Upper lobe of left lung (tissue), 6 donors: ENCODE data around the gene PCDHA12. TPM values are rescaled to one million over a fixed set of nuclear protein-coding genes. Genes with fewer than 3 reads are reported as not detected.

Experiments used
- ATAC-seq, 2 donors: fragments of 200-7000 bp; cut with Tn5 transposase; one replicate each; pipeline ENCODE4 v1.9.1; 2022; ENCODE audit warnings: mild to moderate bottlenecking in 2 of 2, moderate library complexity in 2 of 2; ENCODE audit not compliant: low FRiP score in 2 of 2
- DNase-seq, 2 donors: peaks; one replicate each; pipeline ENCODE4 v3.0.0-alpha.2; 2019 to 2020
- H3K27ac ChIP-seq, 4 donors: fragments of 200-600 bp; sonication (generic); one replicate each; pipeline ENCODE4 v1.5.1; 2016 to 2019
- H3K27me3 ChIP-seq, 4 donors: fragments of 200-600 bp; sonication (generic); one replicate each; pipeline ENCODE4 v1.5.1; 2017 to 2019
- H3K36me3 ChIP-seq, 4 donors: fragments of 200-600 bp; sonication (generic); one replicate each; pipeline ENCODE4 v1.5.1; 2016 to 2019
- H3K4me1 ChIP-seq, 4 donors: fragments of 200-600 bp; sonication (generic); one replicate each; pipeline ENCODE4 v1.5.1; 2018 to 2019
- H3K4me3 ChIP-seq, 4 donors: fragments of 200-600 bp; sonication (generic); one replicate each; pipeline ENCODE4 v1.5.1; 2017 to 2019; ENCODE audit warnings: mild to moderate bottlenecking in 2 of 4, moderate library complexity in 1 of 4
- H3K9me3 ChIP-seq, 4 donors: fragments of 200-600 bp; sonication (generic); one replicate each; pipeline ENCODE4 v1.5.1; 2018 to 2019
- CTCF ChIP-seq, 6 experiments: fragments of 450-650 bp in 4 of 6; fragments of 200-600 bp in 2 of 6; sonication (generic) in 2 of 6; IDR thresholded peaks; one replicate each; pipeline ENCODE4 v1.5.1; 2016 to 2019; ENCODE audit warnings: antibody characterized with exemption in 6 of 6
- EP300 ChIP-seq, 4 donors: sonication (generic); formaldehyde crosslinking; IDR thresholded peaks; one replicate each; pipeline ENCODE4 v1.5.1; 2017; ENCODE audit warnings: antibody characterized with exemption in 4 of 4, control low read depth in 2 of 4
- POLR2A ChIP-seq, 4 donors: fragments of 450-650 bp; IDR thresholded peaks; one replicate each; pipeline ENCODE4 v1.5.1; 2016 to 2017; ENCODE audit warnings: antibody characterized with exemption in 4 of 4, mild to moderate bottlenecking in 2 of 4
- POLR2AphosphoS5 ChIP-seq, 2 donors: sonication (generic); formaldehyde crosslinking; IDR thresholded peaks; one replicate each; pipeline ENCODE4 v1.5.1; 2017; ENCODE audit warnings: antibody characterized with exemption in 2 of 2
- WGBS, 2 donors: methylation state at CpG; one replicate each; pipeline ENCODE4 v1.1.5; 2017 to 2018; 5-methylcytosine and 5-hydroxymethylcytosine counted together
- total RNA-seq, 6 donors: library from RNA; depleted of rRNA in 4 of 6; stranded (reverse); fragments of >200 nt in 4 of 6; gene quantifications; one replicate each; pipeline versions ENCODE4 v1.1.0 to v1.2.1, GENCODE V29; 2016 to 2021
- donor health status: DM: no; HTN: no; CAD: no; lungs with moderate emphysema.
- donor health status: DM: no; HTN: yes; CAD: no; lungs with severe emphysema.

The PCDHA12 gene
- total RNA-seq, 6 donors from 2014 or later: 3.3 to 12.1 (median 7.3) TPM

GRCh38 chr5:140857177-140857986, 17.7 kb upstream of the PCDHA12 start:
- 61 to 73% methylated on average over 29 to 72 of the region's 94 CpGs for WGBS, 2 donors

GRCh38 chr5:140857987-140858240, 17.2 kb upstream of the PCDHA12 start:
- DNase-seq: peak in 1 of 2 donors; percentile 77
- H3K9me3 ChIP-seq: peaks cover 0 to 47% (median 40%) of the 10 kb centered on the region in 4 donors

More at GRCh38 chr5:140857177-140857986, 17.7 kb upstream of the PCDHA12 start:
- no peak for TF ChIP-seq CTCF (IDR thresholded peaks at IDR 0.05)
- no peak for TF ChIP-seq EP300 (IDR thresholded peaks at IDR 0.05)
- TF ChIP-seq POLR2AphosphoS5 (IDR thresholded peaks at IDR 0.05): no peak
- no peak for TF ChIP-seq POLR2A (IDR thresholded peaks at IDR 0.05)
- Histone ChIP-seq H3K36me3 (no peaks in the 10 kb centered on the region), H3K27me3 (no peaks in the 10 kb centered on the region), H3K27ac (no peak overlapping the region), H3K4me1 (no peaks in the 10 kb centered on the region), H3K9me3 (peaks cover 0 to 42% (median 35%) of the 10 kb centered on the region in 4 donors), H3K4me3 (no peak overlapping the region)
- ATAC-seq (no peak), DNase-seq (peak in 1 of 2 donors; percentile 80)

GRCh38 chr5:140862441-140863295, 12.4 kb upstream of the PCDHA12 start:
- peak in 1 of 2 donors; percentile 75 for DNase-seq
- no peaks in the 10 kb centered on the region for H3K36me3 ChIP-seq
- TF ChIP-seq EP300 (IDR thresholded peaks at IDR 0.05) (no peak), POLR2A (IDR thresholded peaks at IDR 0.05) (no peak), CTCF (IDR thresholded peaks at IDR 0.05) (no peak), POLR2AphosphoS5 (IDR thresholded peaks at IDR 0.05) (no peak)
- peak in 1 of 2 donors; percentile 34 for ATAC-seq
- H3K4me1 ChIP-seq: no peaks in the 10 kb centered on the region
- peaks cover 0 to 36% (median 35%) of the 10 kb centered on the region in 4 donors for H3K9me3 ChIP-seq
- H3K27me3 ChIP-seq: no peaks in the 10 kb centered on the region
- H3K4me3 ChIP-seq: no peak overlapping the region
- 44 to 55% methylated on average over 53 to 67 of the region's 76 CpGs for WGBS, 2 donors
- no peak overlapping the region for H3K27ac ChIP-seq

More at GRCh38 chr5:140857987-140858240, 17.2 kb upstream of the PCDHA12 start:
- no peaks in the 10 kb centered on the region for H3K27me3 ChIP-seq
- 62 to 73% methylated on average over 9 to 10 of the region's 22 CpGs for WGBS, 2 donors
- H3K27ac ChIP-seq: no peak overlapping the region
- H3K4me3 ChIP-seq: no peak overlapping the region
- no peaks in the 10 kb centered on the region for H3K36me3 ChIP-seq
- no peaks in the 10 kb centered on the region for H3K4me1 ChIP-seq
- TF ChIP-seq EP300 (IDR thresholded peaks at IDR 0.05) (no peak), CTCF (IDR thresholded peaks at IDR 0.05) (no peak), POLR2A (IDR thresholded peaks at IDR 0.05) (no peak), POLR2AphosphoS5 (IDR thresholded peaks at IDR 0.05) (no peak)
- no peak for ATAC-seq

- H3K36me3 ChIP-seq: no peaks in the 10 kb centered on the region
- ATAC-seq: no peak
- H3K4me1 ChIP-seq: no peaks in the 10 kb centered on the region
- peak within 1 kb of the TSS in 3 of 4 donors; percentile 6 to 25 (median 23) for H3K4me3 ChIP-seq
- peaks cover 0 to 29% (median 26%) of the 10 kb centered on the region in 4 donors for H3K9me3 ChIP-seq
- H3K27me3 ChIP-seq: no peaks in the 10 kb centered on the region
- WGBS, 2 donors: 19 to 20% methylated on average over 28 to 41 of the region's 41 CpGs
- peak in 2 of 6 experiments; percentile 10 to 18 for TF ChIP-seq CTCF (IDR thresholded peaks at IDR 0.05)
- no peak for TF ChIP-seq EP300 (IDR thresholded peaks at IDR 0.05)
- TF ChIP-seq POLR2AphosphoS5 (IDR thresholded peaks at IDR 0.05): no peak
- H3K27ac ChIP-seq: no peak within 1 kb of the TSS
- peak in 1 of 2 donors; percentile 56 for DNase-seq
Measured at GRCh38 chr5:140868721-140869554, 6.2 kb upstream of the PCDHA12 start, which contains the start of gene PCDHA11. Gene PCDHA11 (plus strand): TSS chr5:140868957. CDS start chr5:140869104, 147 bp downstream.
